Astrocyte of the hippocampus (primary cell): ENCODE results near the gene RASA4B.
A peak's percentile ranks its signal among the peaks of the same experiment; 100 is the strongest.

Source experiments
- DNase-seq: peaks from one replicate; pipeline ENCODE4 v3.0.0; 2011; ENCODE audit warnings: low read depth, low spot score

The RASA4B gene

GRCh38 chr7:102454468-102454867, 63.1 kb downstream of the RASA4B start:
- DNase-seq, result no peak

DNA sequence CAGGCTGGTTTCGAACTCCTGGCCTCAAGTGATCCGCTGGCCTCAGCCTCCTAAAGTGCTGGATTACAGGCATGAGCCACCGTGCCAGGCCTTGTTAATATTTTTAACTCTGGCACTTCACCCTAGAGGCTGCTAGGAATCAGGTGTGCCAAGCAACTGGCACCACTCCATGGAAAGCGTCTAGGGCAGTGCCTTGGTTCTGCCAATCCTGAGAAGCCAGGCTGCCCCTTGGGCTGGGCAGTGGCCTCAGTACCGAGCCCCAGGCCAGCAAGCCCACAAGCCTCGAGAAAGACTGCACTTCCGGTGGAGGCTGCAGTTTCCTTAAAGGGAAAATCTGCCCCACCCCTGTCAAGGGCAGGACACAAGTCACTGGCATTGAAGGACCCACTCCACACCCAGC, 64.3 kb downstream of the RASA4B start:
- no peak for DNase-seq

- DNase-seq, result no peak
These were observed 65.1 kb downstream of the RASA4B start for GRCh38 chr7:102452451-102452850.

- peak; percentile 48 for DNase-seq
These were observed 66.1 kb downstream of the RASA4B start for GRCh38 chr7:102451371-102452054.

GRCh38 chr7:102450242-102450641, 67.3 kb downstream of the RASA4B start:
- no peak for DNase-seq

GRCh38 chr7:102449136-102449535, 68.4 kb downstream of the RASA4B start:
- no peak for DNase-seq

DNA sequence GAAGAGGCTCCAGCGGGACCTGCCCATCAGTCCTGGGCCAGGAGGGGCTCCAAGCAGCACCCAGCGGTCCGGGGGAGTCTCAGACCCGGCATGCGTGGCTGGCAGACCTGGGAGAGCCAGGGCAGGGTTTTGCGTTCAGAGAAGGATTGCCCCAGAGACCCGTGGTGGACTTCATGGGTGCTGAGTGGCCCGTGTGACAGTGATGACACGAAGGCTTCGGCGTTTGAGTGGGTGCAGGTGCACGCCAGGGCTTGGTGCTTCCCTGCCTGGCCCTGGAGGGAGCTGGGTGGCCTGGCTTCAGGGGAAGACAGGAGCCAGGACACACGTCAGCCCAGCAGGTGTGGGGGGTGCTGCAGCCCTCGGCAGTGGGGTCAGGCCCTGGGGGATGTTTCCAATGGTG, 70.3 kb downstream of the RASA4B start:
- no peak for DNase-seq

GRCh38 chr7:102446387-102447156, 71.0 kb downstream of the RASA4B start:
- no peak for DNase-seq

DNA sequence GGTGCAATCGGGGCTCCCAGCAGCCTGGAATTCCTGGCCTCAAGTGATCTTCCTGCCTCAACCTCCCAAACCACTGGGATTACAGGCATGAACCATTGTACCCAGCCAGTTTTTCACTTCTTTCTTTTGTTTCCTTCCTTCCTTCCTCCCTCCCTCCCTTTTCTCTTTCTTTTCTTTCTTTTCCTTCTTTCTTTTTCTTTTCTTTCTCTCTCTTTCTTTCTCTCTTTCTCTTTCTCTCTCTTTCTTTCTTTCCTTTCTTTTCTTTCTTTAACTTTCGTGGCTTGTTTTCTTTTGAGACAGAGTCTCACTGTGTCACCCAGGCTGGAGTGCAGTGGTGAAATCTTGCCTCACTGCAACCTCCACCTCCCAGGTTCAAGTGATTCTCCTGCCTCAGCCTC, 71.9 kb downstream of the RASA4B start:
- DNase-seq, result no peak

GRCh38 chr7:102444961-102445673, 72.5 kb downstream of the RASA4B start:
- DNase-seq, result no peak

- DNase-seq, result peak; percentile 94
These were observed 77.4 kb downstream of the RASA4B start for GRCh38 chr7:102439963-102440795.

- no peak for DNase-seq
These were observed 81.5 kb downstream of the RASA4B start for GRCh38 chr7:102436118-102436517.

DNA sequence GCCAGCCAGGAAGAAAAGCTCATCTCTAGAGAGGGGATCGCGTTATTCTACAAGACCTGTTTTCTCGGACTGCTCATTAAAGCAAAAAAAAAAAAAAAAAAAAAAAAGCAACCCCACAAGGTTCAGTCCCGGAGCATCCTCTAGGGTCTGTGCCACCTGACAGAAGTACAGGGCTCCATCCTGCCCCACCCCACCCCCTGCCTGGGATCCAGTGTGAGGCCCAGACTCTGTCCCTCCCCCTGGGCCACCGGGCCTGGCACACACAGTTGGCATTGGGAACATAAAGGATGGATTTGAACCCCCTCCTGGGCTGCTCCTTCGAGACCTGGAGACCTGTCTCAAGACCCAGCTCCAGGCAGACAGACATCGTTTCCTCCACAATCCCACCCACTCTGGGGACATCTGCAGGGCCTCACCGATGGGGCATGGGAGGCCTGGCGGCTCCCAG, 83.5 kb downstream of the RASA4B start:
- DNase-seq, result no peak

DNA sequence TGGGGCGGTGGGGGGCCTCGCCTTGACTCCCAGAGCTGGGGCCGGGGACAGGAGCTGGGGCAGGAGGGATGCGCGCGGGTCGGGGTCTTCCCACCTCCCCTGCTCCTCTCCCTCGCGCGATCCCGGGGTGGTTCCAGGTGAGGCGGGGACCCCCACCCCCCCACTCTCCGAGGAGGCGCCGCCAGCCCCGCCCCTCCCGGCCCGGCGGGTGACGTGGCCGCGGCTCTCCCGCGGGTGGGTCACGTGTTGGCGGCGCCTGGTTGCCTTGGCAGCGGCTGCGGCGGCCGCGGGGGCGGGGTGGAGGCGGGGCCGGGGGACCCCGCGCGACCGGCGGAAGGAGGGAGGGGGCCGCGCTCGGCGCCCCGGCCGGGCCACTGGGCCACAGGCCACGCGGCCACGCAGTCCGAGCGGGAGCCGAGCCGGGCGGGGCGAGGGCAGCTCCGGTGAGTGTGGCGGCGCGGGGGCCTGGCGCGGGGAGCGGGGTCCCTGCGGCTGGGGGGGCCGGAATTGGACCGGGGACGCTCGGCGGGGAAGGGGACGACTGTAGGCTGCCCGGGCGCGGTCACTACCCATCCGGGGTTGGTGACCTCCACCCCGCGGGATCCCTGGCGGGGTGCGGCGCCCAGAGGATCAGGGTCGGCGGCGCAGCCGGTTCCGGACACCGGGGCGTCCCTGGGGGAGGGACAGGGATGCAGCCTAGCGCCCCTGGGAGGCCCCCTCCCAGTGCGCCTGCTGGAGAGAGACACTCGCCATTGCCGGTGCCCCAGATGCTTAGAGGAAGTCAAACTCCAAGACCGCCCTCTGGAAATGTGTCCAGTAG, 84.1 kb downstream of the RASA4B start, which contains the start of gene ORAI2:
Gene ORAI2 (plus strand): TSS at position 357 of the 820 bp plus-strand sequence. CDS start 5,382 bp downstream, outside the sequence.
- peak; percentile 92 for DNase-seq
